GM19395 (cell line): ENCODE measurements around the gene DOCK6.

Experiments
- ATAC-seq: cut with Tn5 transposase; IDR thresholded peaks from one replicate; pipeline ENCODE4 v1.9.1; 2021; ENCODE audit warnings: mild to moderate bottlenecking, moderate library complexity; ENCODE audit not compliant: unreplicated experiment

The DOCK6 gene

GRCh38 chr19:11279505-11280236 lies 17.3 kb upstream of the DOCK6 start:
- no peak for ATAC-seq

DNA sequence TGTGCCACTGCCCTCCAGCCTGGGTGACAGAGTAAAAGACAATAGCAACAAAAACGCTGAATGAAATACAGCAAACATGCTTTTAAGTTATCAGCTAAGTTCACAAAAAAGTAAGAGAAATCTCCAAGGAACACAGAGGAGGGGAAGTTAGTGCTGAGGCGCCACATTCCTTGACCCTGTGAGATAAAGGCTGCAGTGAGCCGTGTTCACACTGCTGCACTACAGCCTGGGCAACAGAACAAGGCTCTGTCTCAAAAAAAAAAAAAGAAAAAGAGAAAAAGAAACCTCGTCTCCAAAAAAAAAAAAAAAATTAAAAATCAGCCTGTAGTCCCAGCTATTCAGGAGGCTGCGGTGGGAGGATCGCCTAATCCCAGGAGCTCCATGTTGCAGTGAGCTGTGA lies 16.3 kb upstream of the DOCK6 start:
- ATAC-seq, result no peak

DNA sequence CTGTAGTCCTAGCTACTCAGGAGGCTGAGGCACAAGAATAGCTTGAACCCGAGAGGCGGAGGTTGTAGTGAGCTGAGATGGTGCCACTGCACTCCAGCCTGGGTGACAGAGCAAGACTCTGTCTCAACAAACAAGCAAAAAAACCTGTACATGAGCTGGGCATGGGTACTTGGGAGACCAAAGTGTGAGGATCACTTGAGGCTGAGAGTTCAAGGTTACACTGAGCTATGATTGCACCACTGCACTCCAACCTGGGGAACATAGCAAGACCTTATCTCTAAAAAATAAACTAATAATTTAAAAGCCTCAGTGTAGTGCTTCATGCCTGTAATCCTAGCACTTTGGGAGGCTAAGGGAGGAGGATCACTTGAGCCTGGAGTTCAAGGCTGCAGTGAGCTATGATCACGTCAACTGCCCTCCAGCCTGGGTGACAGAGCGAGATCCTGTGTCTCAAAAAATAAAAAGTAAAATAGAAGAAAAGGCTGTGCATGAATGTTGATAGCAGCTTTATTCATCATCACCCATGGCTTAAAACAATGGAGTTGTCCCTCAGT lies 12.3 kb upstream of the DOCK6 start:
- no peak for ATAC-seq

DNA sequence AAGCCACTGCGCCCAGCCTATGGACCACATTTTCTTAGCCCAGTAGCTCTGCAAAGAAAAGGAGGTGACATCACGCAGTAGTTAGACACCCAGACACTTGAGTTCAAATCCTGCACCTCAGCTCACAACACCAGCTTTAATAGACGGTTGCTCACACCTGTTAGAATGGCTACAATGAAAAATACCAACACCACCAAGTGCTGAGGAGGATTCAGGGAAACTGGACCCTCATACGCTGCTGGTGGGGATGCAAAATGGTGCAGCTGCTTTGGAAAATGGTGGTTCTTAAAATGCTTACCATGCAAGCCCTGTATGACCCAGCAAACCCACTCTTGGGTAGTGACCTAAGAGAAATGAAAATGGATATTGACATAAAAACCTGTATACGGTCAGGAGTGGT lies 11.7 kb upstream of the DOCK6 start:
- no peak for ATAC-seq

- ATAC-seq, result no peak
Observed at GRCh38 chr19:11273296-11273695, 11.0 kb upstream of the DOCK6 start.

DNA sequence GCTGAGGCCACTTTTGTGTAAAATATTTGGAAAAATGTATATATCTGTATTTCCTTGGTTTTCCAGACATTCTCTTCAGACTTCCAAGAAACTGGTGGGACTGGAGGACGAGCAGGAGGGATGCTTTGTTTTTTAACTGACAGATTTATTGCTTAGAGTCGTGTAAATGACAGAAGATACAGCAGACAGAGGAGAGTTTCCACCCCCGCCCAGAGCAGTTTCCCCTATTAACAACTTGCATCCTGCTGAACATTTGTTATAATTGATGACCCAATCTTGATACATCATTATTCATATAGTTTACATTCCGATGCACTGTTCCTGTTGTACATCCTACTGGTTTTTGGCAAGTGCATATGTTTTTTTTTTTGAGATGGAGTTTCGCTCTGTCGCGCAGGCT lies 7.1 kb upstream of the DOCK6 start:
- no peak for ATAC-seq

DNA sequence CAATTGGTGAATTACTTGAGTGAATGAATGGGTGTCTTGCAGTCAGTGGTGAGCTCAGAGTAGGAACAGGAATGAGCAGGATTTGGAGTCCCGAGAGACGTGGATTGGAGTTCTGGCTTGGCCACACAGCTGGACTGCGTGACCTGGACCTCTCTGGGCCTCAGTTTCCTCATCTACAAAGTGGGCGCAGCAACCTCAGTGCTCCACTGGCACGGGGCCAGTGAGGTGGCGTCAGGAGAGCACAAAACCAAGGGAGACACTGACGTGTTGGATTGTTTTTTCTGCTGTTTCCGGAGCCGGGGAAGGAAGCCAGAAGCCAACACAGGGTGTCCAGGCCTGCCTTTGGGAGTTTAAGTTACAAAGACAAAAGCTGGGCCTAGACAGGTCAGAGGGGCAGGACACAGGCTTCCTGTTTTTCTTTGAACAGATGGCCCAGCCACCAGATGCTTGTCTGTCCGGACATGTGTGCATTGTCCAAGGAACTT lies 6.5 kb upstream of the DOCK6 start:
- no peak for ATAC-seq

GRCh38 chr19:11267316-11268085 lies 5.2 kb upstream of the DOCK6 start:
- no peak for ATAC-seq

- ATAC-seq, result no peak
Observed at GRCh38 chr19:11265785-11266236, 3.5 kb upstream of the DOCK6 start.

GRCh38 chr19:11265177-11265784 lies 3.0 kb upstream of the DOCK6 start:
- ATAC-seq, result no peak

DNA sequence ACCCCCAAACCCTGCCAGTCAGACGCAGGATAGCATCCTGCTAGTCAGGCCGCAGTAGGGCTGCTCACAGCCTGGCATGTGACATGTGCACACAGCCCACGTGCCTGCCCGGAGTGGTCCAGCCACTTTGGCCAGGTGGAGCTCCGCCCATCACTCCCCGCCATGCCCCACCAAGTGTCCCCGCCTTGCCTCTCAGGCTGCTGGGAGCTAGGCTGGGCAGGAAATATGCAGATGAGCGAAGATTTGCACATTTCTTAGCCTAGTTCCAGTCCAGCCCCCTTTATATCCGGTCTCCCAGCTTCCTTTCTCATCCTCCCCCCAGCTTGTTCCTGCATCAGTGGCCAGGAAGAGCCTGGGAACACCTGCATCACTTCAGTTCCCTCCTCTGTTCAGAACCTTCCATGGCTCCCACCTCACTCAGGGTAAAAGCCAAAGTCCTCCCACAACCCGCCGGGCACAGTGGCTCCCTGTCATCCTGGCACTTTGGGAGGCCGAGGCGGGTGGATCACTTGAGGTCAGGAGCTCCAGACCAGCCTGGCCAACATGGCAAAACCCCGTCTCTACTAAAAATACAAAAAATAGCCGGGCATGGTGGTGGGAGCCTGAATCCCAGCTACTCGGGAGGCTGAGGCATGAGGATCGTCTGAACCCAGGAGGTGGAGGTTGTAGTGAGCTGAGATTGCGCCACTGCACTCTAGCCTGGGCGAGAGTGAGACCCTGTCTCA lies 2.3 kb upstream of the DOCK6 start:
- no peak for ATAC-seq

DNA sequence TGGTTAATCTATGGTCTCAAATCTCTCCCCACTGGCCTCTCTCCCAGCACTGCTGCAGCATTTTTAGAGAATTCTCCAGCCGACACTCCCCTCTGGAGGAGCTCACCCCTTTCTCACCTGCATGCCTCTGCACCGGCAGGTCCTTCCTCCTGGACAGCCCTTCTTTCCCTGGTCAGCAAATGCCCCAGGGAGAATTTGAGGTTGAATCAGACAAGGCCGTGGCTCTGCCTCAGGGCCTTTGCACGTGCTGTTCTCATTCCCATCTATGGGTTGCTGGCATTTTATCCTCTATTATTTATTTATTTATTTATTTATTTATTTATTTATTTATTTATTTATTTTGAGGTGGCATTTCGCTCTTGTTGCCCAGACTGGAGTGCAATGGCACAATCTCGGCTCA lies 1.4 kb upstream of the DOCK6 start:
- ATAC-seq, result no peak

- ATAC-seq, result no peak
Observed at GRCh38 chr19:11261431-11261970, 823 bp downstream of the DOCK6 start.

DNA sequence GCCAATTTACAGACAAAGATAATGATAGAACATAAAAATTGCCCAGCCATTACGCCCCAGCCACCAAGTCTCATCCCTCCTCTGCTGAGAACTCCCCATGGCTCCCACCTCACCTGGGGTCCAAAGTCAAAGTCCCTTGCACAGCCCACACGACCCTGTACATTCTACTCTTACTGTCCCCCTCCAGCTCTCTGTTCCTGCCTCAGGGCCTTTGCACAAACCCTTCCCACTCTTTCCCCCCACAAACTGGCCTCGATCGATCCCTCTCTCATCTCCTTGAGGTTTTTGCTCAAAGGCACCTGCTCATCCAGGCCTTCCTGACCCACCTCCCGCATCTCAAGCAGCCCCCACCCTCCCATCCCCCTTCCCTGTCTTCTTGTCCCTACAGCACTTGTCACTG lies 1.3 kb downstream of the DOCK6 start:
- ATAC-seq, result no peak

- no peak for ATAC-seq
Observed at GRCh38 chr19:11257846-11258380, 4.4 kb downstream of the DOCK6 start.

- no peak for ATAC-seq
Observed at GRCh38 chr19:11256189-11256588, 6.1 kb downstream of the DOCK6 start.

DNA sequence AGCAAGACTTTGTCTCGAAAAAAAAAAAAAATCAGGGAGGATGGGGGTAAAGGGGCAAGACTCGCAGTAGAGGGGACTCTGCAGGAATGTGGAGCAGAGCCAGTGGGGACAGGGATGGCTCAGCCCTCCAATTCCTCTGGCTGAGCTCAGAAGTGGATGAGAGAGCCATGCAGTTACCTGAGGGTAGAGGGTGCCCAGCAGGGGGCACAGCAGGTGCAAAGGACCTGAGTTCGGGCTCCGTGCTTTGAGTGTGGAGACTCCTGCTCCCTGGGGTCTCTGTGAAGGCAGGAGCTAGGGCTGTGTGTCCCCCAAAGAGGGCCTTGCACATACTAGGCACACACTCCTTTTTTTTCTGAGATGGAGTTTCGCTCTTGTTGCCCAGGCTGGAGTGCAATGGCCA lies 7.7 kb downstream of the DOCK6 start:
- no peak for ATAC-seq

- ATAC-seq, result no peak
Observed at GRCh38 chr19:11252665-11253355, 9.5 kb downstream of the DOCK6 start.

GRCh38 chr19:11251650-11252314 lies 10.5 kb downstream of the DOCK6 start:
- no peak for ATAC-seq
